ENCODE results near the gene ORM2. TPM values are rescaled to one million over a fixed set of nuclear protein-coding genes. Genes with fewer than 3 reads are reported as not detected.

ORM2 gene
- total RNA-seq, 2 donors from 2014 or later = 0.91 to 1.9 TPM

DNA sequence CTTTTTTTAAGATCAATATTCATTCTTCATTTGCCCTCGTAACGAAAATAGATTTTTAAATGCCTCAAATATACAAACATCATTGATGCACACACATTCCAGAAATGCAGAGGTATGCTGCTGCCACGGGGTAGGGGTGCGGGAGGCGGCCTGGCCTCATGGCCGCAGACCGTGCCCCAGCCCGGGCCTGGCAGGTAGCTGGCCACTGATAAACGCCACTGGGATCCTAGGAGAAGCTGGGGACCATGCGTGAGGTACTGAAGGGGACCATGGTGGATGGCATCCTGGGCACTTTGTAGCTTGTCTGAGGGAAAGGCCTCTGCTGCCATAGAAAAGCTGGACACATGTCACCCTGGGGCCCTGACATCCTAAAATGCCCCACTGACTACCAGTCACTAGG lies 6.5 kb downstream of the ORM2 start:
- H3K27me3 ChIP-seq (replicated peaks; ENCODE audit: insufficient read depth) = no peaks in the 10 kb centered on the region
- intact Hi-C loops (cut with DNase I) = no loop called here
- H3K4me1 ChIP-seq (replicated peaks) = no peaks in the 10 kb centered on the region
- TF ChIP-seq POLR2A (IDR thresholded peaks at IDR 0.05) (no peak), POLR2AphosphoS5 (IDR thresholded peaks at IDR 0.05) (no peak)
- no peak overlapping the region for H3K4me3 ChIP-seq
- H3K36me3 ChIP-seq = peaks cover 0 to 8% of the 10 kb centered on the region in 2 donors
- H3K9me3 ChIP-seq = no peaks in the 10 kb centered on the region
- WGBS = 73% methylated on average over 10 of the region's 10 CpGs
- H3K27ac ChIP-seq = no peak overlapping the region
- DNase-seq (ENCODE audit: low spot score) = no peak

DNA sequence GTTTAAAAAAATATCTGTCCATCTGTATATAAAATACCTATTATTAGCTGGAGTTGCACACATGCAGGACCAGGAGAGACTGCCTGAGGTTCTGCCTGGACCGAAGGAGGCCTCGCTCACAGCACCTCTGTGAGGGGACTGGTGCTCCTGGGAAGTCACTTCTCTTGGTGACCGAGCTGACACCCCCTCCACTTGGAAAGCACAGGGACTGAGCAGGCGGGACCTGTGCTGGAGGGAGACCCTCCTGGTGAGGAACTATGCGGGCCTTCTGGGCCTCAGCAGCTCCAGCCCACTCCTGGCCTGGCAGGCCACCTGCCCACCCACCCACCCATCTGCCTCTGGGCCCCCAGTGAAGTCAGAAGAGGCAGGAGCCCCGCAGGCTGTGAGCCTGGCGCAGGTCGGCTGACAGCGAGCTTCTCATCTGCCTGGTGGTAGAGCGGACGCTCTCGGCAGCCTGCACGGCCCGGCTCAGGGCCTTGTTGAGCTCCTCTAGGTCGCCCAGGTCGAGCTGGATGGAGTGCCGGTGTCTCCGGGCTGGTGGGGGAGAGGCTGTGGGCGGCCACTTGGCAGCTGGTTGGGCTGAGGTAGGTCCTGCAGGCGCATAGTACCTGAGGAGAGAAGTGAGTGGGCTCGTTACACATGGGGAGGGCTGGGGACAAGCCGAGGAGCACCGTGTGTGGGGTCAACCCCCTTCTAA lies 7.2 kb downstream of the ORM2 start:
- H3K36me3 ChIP-seq = peaks cover under 1 to 15% of the 10 kb centered on the region in 2 donors
- no peak overlapping the region for H3K27ac ChIP-seq
- TF ChIP-seq POLR2A (IDR thresholded peaks at IDR 0.05) (no peak), POLR2AphosphoS5 (IDR thresholded peaks at IDR 0.05) (no peak)
- TF ChIP-seq, protein P1, sequence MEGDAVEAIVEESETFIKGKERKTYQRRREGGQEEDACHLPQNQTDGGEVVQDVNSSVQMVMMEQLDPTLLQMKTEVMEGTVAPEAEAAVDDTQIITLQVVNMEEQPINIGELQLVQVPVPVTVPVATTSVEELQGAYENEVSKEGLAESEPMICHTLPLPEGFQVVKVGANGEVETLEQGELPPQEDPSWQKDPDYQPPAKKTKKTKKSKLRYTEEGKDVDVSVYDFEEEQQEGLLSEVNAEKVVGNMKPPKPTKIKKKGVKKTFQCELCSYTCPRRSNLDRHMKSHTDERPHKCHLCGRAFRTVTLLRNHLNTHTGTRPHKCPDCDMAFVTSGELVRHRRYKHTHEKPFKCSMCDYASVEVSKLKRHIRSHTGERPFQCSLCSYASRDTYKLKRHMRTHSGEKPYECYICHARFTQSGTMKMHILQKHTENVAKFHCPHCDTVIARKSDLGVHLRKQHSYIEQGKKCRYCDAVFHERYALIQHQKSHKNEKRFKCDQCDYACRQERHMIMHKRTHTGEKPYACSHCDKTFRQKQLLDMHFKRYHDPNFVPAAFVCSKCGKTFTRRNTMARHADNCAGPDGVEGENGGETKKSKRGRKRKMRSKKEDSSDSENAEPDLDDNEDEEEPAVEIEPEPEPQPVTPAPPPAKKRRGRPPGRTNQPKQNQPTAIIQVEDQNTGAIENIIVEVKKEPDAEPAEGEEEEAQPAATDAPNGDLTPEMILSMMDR (IDR thresholded peaks at IDR 0.05) = no peak
- H3K27me3 ChIP-seq (replicated peaks; ENCODE audit: insufficient read depth) = no peaks in the 10 kb centered on the region
- no peaks in the 10 kb centered on the region for H3K9me3 ChIP-seq
- H3K4me1 ChIP-seq (replicated peaks) = no peaks in the 10 kb centered on the region
- intact Hi-C loops (cut with DNase I) = no loop called here
- WGBS = 83% methylated on average over 14 of the region's 23 CpGs
- DNase-seq (ENCODE audit: low spot score) = no peak
- no peak overlapping the region for H3K4me3 ChIP-seq

DNA sequence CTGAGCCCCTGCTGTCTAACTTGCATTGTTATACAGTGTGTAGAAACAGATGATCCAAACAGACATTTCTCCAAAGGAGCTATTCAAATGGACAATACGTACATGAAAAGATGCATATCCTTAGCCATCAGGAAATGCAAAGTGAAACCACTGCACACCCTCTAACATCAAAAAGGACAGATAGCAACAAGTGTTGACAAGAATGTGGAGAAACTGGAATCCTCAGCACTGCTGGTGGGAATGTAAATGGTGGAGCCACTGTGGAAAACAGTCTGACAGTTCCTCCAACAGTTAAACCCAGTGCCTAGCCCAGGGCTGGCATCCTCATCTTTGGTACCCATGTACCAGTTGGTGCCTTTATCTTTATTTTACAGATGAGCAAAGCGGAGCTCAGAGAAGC lies 8.5 kb downstream of the ORM2 start:
- DNase-seq (ENCODE audit: low spot score) = no peak
- intact Hi-C loops (cut with DNase I) = no loop called here
- 93% methylated on average over 2 of the region's 2 CpGs for WGBS
- H3K27me3 ChIP-seq (replicated peaks; ENCODE audit: insufficient read depth) = no peaks in the 10 kb centered on the region
- H3K9me3 ChIP-seq = no peaks in the 10 kb centered on the region
- no peak for TF ChIP-seq POLR2A (IDR thresholded peaks at IDR 0.05)
- TF ChIP-seq POLR2AphosphoS5 (IDR thresholded peaks at IDR 0.05) = no peak
- TF ChIP-seq, protein P1 (IDR thresholded peaks at IDR 0.05) = no peak
- H3K4me3 ChIP-seq = no peak overlapping the region
- H3K4me1 ChIP-seq (replicated peaks) = no peaks in the 10 kb centered on the region
- H3K36me3 ChIP-seq = peaks cover 4 to 18% of the 10 kb centered on the region in 2 donors
- H3K27ac ChIP-seq = no peak overlapping the region

DNA sequence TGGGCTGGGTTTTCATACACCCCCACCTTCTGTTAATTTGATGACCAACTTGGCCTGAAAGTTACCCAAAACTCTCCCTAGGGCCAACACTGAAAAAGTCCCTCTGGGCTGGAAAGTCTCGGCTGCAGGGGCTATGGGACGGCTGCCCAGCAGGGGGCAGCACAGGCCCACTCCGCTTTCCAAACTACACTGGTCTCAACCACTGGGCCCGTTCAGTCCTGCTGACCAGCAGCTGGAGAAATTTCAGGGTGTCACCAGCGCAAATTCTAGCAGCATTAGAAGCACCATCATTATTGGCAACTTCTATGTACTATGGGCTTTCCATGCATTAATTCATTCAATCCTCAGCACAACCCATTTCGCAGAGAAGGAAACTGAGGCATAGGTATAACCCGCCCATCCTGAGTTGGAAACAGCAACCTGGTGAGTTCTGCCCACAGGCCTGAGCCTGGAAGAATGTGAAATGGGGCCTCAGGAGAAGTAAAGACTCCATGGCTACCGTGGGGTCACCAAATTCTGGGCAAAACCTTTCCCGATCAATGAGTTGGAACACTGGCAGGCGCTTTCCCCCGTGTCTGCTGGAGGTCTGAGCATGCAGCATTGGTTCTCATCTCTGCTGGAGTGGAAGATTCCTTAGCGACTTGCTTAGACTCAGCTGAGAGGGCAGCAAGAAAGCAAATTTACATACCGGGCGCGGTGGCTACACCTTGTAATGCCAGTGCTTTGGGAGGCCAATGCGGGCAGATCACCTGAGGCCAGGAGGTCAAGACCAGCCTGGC lies 9.7 kb downstream of the ORM2 start:
- H3K9me3 ChIP-seq = no peaks in the 10 kb centered on the region
- intact Hi-C loops (cut with DNase I) = no loop called here
- no peaks in the 10 kb centered on the region for H3K27me3 ChIP-seq (replicated peaks; ENCODE audit: insufficient read depth)
- no peak overlapping the region for H3K27ac ChIP-seq
- H3K4me1 ChIP-seq (replicated peaks) = no peaks in the 10 kb centered on the region
- peaks cover 4 to 18% of the 10 kb centered on the region in 2 donors for H3K36me3 ChIP-seq
- TF ChIP-seq POLR2A (IDR thresholded peaks at IDR 0.05) (no peak), POLR2AphosphoS5 (IDR thresholded peaks at IDR 0.05) (no peak)
- TF ChIP-seq, protein P1 (IDR thresholded peaks at IDR 0.05) = peak in 3 of 4 experiments; percentile 51 to 60 (median 53)
- WGBS = 84% methylated on average over 16 of the region's 16 CpGs
- DNase-seq (ENCODE audit: low spot score) = no peak
- no peak overlapping the region for H3K4me3 ChIP-seq

DNA sequence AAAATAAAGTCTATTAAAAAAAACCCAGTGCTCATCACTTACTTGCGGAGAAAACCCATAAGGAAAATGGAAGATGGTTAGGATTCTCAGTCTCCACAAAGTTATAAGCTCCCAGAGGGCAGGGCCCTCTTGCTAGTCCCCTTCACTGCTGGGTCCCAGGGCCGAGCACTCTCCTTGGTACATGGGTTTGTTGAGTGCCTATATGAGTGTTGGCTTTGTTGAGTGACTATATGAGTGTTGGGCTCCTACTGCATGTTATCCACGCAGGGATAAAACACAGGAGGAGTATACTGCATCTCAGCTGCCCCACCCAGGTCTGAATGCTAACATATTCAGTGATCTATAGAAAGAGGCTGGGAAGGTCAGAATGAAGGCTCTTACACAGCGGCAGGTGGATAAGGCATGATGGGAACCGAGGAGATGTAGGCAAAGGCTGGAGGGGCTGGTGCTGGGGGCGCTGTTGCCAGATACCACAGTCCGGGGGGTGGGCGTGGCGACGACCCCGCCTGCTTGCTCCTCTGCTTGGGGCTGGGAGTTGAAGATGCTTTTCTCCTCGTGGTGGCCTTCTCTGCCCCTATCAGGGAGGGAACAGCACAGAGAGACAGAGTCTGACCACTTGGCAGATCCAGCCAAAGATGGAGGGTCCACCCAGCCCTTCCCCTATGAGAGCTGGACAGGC lies 11.6 kb downstream of the ORM2 start:
- WGBS = 85% methylated on average over 12 of the region's 12 CpGs
- DNase-seq (ENCODE audit: low spot score) = no peak
- intact Hi-C loops (cut with DNase I) = no loop called here
- Histone ChIP-seq H3K4me1 (replicated peaks) (no peaks in the 10 kb centered on the region), H3K4me3 (no peak overlapping the region), H3K9me3 (no peaks in the 10 kb centered on the region), H3K27ac (no peak overlapping the region), H3K36me3 (peaks cover 8 to 18% of the 10 kb centered on the region in 2 donors), H3K27me3 (replicated peaks; ENCODE audit: insufficient read depth) (no peaks in the 10 kb centered on the region)
- no peak for TF ChIP-seq POLR2A (IDR thresholded peaks at IDR 0.05)
- TF ChIP-seq, protein P1 (IDR thresholded peaks at IDR 0.05) = no peak
